T-helper 2 cell (primary cell): ENCODE data around the gene SETD5.

Source experiments
- DNase-seq, 5 experiments: peaks; one replicate each; pipeline versions ENCODE4 v3.0.0 to v3.0.0-alpha.2; 2012 to 2022
- total RNA-seq, 2 donors: gene quantifications; one replicate each; lab custom pipeline; 2026; lab: John Stamatoyannopoulos, UW

The SETD5 gene
- 95.6 to 107 reads per million in 2 donors for total RNA-seq

- peak; percentile 98 to 100 (median 99) for DNase-seq
These were observed at the start of gene SETD5 for GRCh38 chr3:9397332-9397905. TSS of gene SETD5 (plus strand) at chr3:9397615. CDS start at chr3:9428939, 31,324 bp downstream.

- no peak for DNase-seq
These were observed 49.5 kb upstream of the SETD5 start for GRCh38 chr3:9347887-9348286.

- DNase-seq = no peak
These were observed 47.9 kb upstream of the SETD5 start for GRCh38 chr3:9349321-9350117.

- DNase-seq = no peak
These were observed 45.7 kb upstream of the SETD5 start for GRCh38 chr3:9351709-9352126.

GRCh38 chr3:9352917-9353752 lies 44.3 kb upstream of the SETD5 start:
- peak in 4 of 5 experiments; percentile 21 to 65 (median 35) for DNase-seq

GRCh38 chr3:9361691-9362388 lies 35.6 kb upstream of the SETD5 start:
- no peak for DNase-seq

- peak; percentile 79 to 95 (median 85) for DNase-seq
These were observed 34.5 kb upstream of the SETD5 start, which contains the start of gene THUMPD3 for GRCh38 chr3:9362731-9363530. TSS of gene THUMPD3 (plus strand) at chr3:9363054. CDS start at chr3:9365069, 2,015 bp downstream.

- DNase-seq = no peak
These were observed 27.9 kb upstream of the SETD5 start for GRCh38 chr3:9369508-9369907.

GRCh38 chr3:9373465-9373864 lies 23.9 kb upstream of the SETD5 start:
- DNase-seq = peak in 1 of 5 experiments; percentile 19

- DNase-seq = no peak
These were observed 19.4 kb upstream of the SETD5 start for GRCh38 chr3:9377981-9378380.

GRCh38 chr3:9379327-9379726 lies 18.1 kb upstream of the SETD5 start:
- no peak for DNase-seq

GRCh38 chr3:9380014-9380413 lies 17.4 kb upstream of the SETD5 start:
- no peak for DNase-seq

GRCh38 chr3:9384141-9384828 lies 13.1 kb upstream of the SETD5 start:
- DNase-seq = no peak

GRCh38 chr3:9385187-9386077 lies 12.0 kb upstream of the SETD5 start:
- no peak for DNase-seq

GRCh38 chr3:9386078-9386459 lies 11.3 kb upstream of the SETD5 start:
- no peak for DNase-seq

- DNase-seq = no peak
These were observed 10.7 kb upstream of the SETD5 start for GRCh38 chr3:9386501-9387321.

GRCh38 chr3:9387322-9387655 lies 10.1 kb upstream of the SETD5 start:
- no peak for DNase-seq

- no peak for DNase-seq
These were observed 9.3 kb upstream of the SETD5 start for GRCh38 chr3:9388142-9388541.
